Measurements from ENCODE around the gene TACC2.

DNA sequence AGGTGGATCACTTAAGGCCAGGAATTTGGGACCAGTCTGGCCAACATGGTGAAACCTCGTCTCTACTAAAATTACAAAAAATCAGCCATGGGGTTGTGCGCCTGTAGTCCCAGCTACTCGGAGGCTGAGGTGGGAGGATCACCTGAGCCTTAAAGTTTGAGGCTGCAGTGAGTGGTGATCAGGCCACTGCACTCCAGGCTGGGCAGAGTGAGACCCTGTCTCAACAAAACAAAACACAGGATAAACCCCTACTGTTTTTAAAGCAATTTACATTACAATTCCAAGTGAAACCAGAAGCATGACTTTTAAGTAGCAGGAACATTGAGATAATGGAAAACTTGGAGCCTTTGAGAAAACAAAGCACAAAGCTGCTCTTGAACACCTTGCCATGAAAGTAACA lies 189.7 kb downstream of the TACC2 start:
- TF ChIP-seq EZH2 (IDR thresholded peaks at IDR 0.05; ENCODE audit: insufficient read depth, poor library complexity, severe bottlenecking) (no peak), EZH2phosphoT487 (IDR thresholded peaks at IDR 0.05; ENCODE audit: insufficient read depth, low read depth) (no peak)
